HFF-Myc (cell line): ENCODE data around the gene ENAH.
A peak's percentile ranks its signal among the peaks of the same experiment; 100 is the strongest.

Source experiments
- DNase-seq: peaks from one replicate; pipeline ENCODE4 v3.0.0-alpha.2; 2011; ENCODE audit warnings: low read depth; ENCODE audit errors: extremely low read depth
- H3K4me3 ChIP-seq: replicated peaks from 2 replicates; pipeline ENCODE4 v1.5.1; 2011; ENCODE audit warnings: low read depth, mild to moderate bottlenecking, control low read depth, low read length
- CTCF ChIP-seq: IDR thresholded peaks from 2 replicates; pipeline ENCODE4 v1.5.1; 2012; ENCODE audit warnings: mild to moderate bottlenecking, low read depth, low read length, control low read depth; ENCODE audit errors: missing control alignments

Gene ENAH

GRCh38 chr1:225607355-225607754 is 45.6 kb downstream of the ENAH start:
- H3K4me3 ChIP-seq: no peak overlapping the region
- DNase-seq: no peak
- no peak for TF ChIP-seq CTCF

- peak; percentile 12 for DNase-seq
- no peak overlapping the region for H3K4me3 ChIP-seq
These were observed 49.2 kb downstream of the ENAH start for GRCh38 chr1:225603538-225604354.

GRCh38 chr1:225602590-225603206 is 50.2 kb downstream of the ENAH start:
- H3K4me3 ChIP-seq: no peak overlapping the region
- no peak for DNase-seq
- TF ChIP-seq CTCF: no peak

More at GRCh38 chr1:225603538-225604354, 49.2 kb downstream of the ENAH start:
- TF ChIP-seq CTCF: no peak

- no peak for TF ChIP-seq CTCF
- DNase-seq: no peak
These were observed 50.9 kb downstream of the ENAH start for GRCh38 chr1:225601902-225602589.

GRCh38 chr1:225598847-225599246 is 54.1 kb downstream of the ENAH start:
- no peak for DNase-seq
- H3K4me3 ChIP-seq: no peak overlapping the region
- no peak for TF ChIP-seq CTCF

More at GRCh38 chr1:225601902-225602589, 50.9 kb downstream of the ENAH start:
- no peak overlapping the region for H3K4me3 ChIP-seq

GRCh38 chr1:225597926-225598575 is 54.9 kb downstream of the ENAH start:
- no peak overlapping the region for H3K4me3 ChIP-seq
- DNase-seq: no peak
- no peak for TF ChIP-seq CTCF
